H1 (cell line): ENCODE data around the gene GTF2A1.

ENCODE experiments used
- CHD1 ChIP-seq: IDR thresholded peaks from 2 replicates; pipeline ENCODE4 v1.6.1; 2012; ENCODE audit warnings: low read depth, low read length, improper control_type of control experiment
- CTCF ChIP-seq, 3 experiments: IDR thresholded peaks; 1 replicate in 2 of 3; 2 replicates in 1 of 3; pipeline versions ENCODE4 v1.5.1 to v1.6.1; 2011; ENCODE audit warnings: low read length in 3 of 3, mild to moderate bottlenecking in 3 of 3, inconsistent platforms in 2 of 3, low read depth in 1 of 3, moderate library complexity in 1 of 3; ENCODE audit not compliant: insufficient read depth in 1 of 3; ENCODE audit errors: control extremely low read depth in 1 of 3
- EP300 ChIP-seq, 2 experiments: IDR thresholded peaks; 1 replicate in 1 of 2; 2 replicates in 1 of 2; pipeline ENCODE4 v1.6.1; 2011 to 2012; ENCODE audit warnings: low read depth in 2 of 2, low read length in 2 of 2, mild to moderate bottlenecking in 2 of 2, borderline replicate concordance in 1 of 2, inconsistent platforms in 1 of 2, moderate library complexity in 1 of 2
- EZH2 ChIP-seq: fragments of 200-600 bp; sonication (generic); IDR thresholded peaks from 2 replicates; pipeline ENCODE4 v1.7.1; 2012; ENCODE audit warnings: low read depth, mild to moderate bottlenecking, moderate library complexity, low read length, inconsistent platforms; ENCODE audit not compliant: severe bottlenecking
- JUND ChIP-seq: IDR thresholded peaks from 2 replicates; pipeline ENCODE4 v1.6.1; 2011; ENCODE audit warnings: mild to moderate bottlenecking, improper control_type of control experiment, low read length
- MAFK ChIP-seq: IDR thresholded peaks from 2 replicates; pipeline ENCODE4 v1.6.1; 2012; ENCODE audit warnings: low read depth, mild to moderate bottlenecking, improper control_type of control experiment, low read length
- POLR2A ChIP-seq, 2 experiments: IDR thresholded peaks; 1 replicate in 1 of 2; 2 replicates in 1 of 2; pipeline ENCODE4 v1.6.1; 2011; ENCODE audit warnings: low read depth in 2 of 2, low read length in 2 of 2, mild to moderate bottlenecking in 2 of 2; ENCODE audit errors: control extremely low read depth in 1 of 2
- POLR2AphosphoS5 ChIP-seq: IDR thresholded peaks from 2 replicates; pipeline ENCODE4 v1.6.1; 2011; ENCODE audit warnings: low read depth, low read length
- RXRA ChIP-seq: IDR thresholded peaks from 2 replicates; pipeline ENCODE4 v1.6.1; 2011; ENCODE audit warnings: low read depth, mild to moderate bottlenecking, low read length, moderate library complexity; ENCODE audit not compliant: insufficient read depth
- SIN3A ChIP-seq, 2 experiments: IDR thresholded peaks in 1 of 2; conservative IDR thresholded peaks in 1 of 2; 2 replicates each; pipeline ENCODE4 v1.6.1; 2011 to 2012; ENCODE audit warnings: low read length in 2 of 2, improper control_type of control experiment in 1 of 2, low read depth in 1 of 2, mild to moderate bottlenecking in 1 of 2
- USF2 ChIP-seq: IDR thresholded peaks from 2 replicates; pipeline ENCODE4 v1.6.1; 2011; ENCODE audit warnings: low read length, improper control_type of control experiment
- ZNF274 ChIP-seq: IDR thresholded peaks from 2 replicates; pipeline ENCODE4 v1.7.0; 2012; ENCODE audit warnings: low read length, borderline replicate concordance; ENCODE audit errors: extremely low read depth

- TF ChIP-seq SIN3A (conservative IDR thresholded peaks at IDR 0.05 in 1 of 2, IDR thresholded peaks at IDR 0.05 in 1 of 2; ENCODE audit: low read depth in 1 of 2, low read length in 2 of 2) (no peak), JUND (no peak), CTCF (IDR thresholded peaks at IDR 0.05; ENCODE audit: control extremely low read depth in 1 of 3, insufficient read depth in 1 of 3, low read depth in 1 of 3, low read length in 3 of 3) (no peak), CHD1 (no peak), POLR2A (IDR thresholded peaks at IDR 0.05; ENCODE audit: control extremely low read depth in 1 of 2, low read depth in 2 of 2, low read length in 2 of 2) (no peak), USF2 (no peak), RXRA (no peak), ZNF274 (no peak), EP300 (IDR thresholded peaks at IDR 0.05; ENCODE audit: borderline replicate concordance in 1 of 2, low read depth in 2 of 2, low read length in 2 of 2) (no peak), EZH2 (no peak), MAFK (peak; percentile 23; the same call in 1 of the 2 replicates), POLR2AphosphoS5 (no peak)
These were observed 47.3 kb upstream of the GTF2A1 start for GRCh38 chr14:81268016-81268416.
